A549 (cell line): ENCODE data around the gene DNAJC7. TPM values are rescaled to one million over a fixed set of nuclear protein-coding genes. Genes with fewer than 3 reads are reported as not detected.

Experiments used
- ATAC-seq, 2 experiments: fragments of 200-7000 bp in 1 of 2; fragments of >200 bp in 1 of 2; cut with Nextera tagmentation in 1 of 2; cut with Tn5 transposase in 1 of 2; 3 replicates each; pipeline versions ENCODE4 v1.8.0 to v1.9.1; 2018 to 2020; ENCODE audit warnings: mild to moderate bottlenecking in 1 of 2, moderate library complexity in 1 of 2
- CTCF ChIA-PET: fragments of 300-600 bp; sonication (Branson Sonifier 250); formaldehyde crosslinking; extraction: SDS; loops from one replicate; lab custom pipeline; 2021; ENCODE audit warnings: antibody characterized with exemption, inconsistent platforms; lab: Yijun Ruan, JAX
- POLR2A ChIA-PET: fragments of 350-600 bp; formaldehyde crosslinking; extraction: SDS; loops from one replicate; lab custom pipeline; 2021; ENCODE audit warnings: antibody characterized with exemption, inconsistent platforms; lab: Yijun Ruan, JAX
- DNase-seq, 2 experiments: peaks; one replicate each; pipeline versions ENCODE4 v3.0.0 to v3.0.0-alpha.2; 2011 to 2016; ENCODE audit warnings: low read depth in 1 of 2, low spot score in 1 of 2
- FAIRE-seq: peaks from 2 replicates; lab custom pipeline; 2011; peaks lifted over from hg19 to GRCh38; lab: Jason Lieb, UNC
- H3K27ac ChIP-seq, 2 experiments: fragments of >200 bp; sonication (Bioruptor Twin); formaldehyde crosslinking; 3 replicates each; pipeline ENCODE4 v1.5.1; 2016 to 2017
- H3K4me1 ChIP-seq: fragments of >200 bp; sonication (Bioruptor Twin); formaldehyde crosslinking; 3 replicates; pipeline ENCODE4 v1.6.1; 2016
- H3K4me2 ChIP-seq: fragments of >200 bp; sonication (Bioruptor Twin); formaldehyde crosslinking; 3 replicates; pipeline ENCODE4 v1.6.1; 2016
- H3K4me3 ChIP-seq: fragments of >200 bp; sonication (Bioruptor Twin); formaldehyde crosslinking; 3 replicates; pipeline ENCODE4 v1.5.1; 2016
- H3K9me3 ChIP-seq: fragments of >200 bp; sonication (Bioruptor Twin); formaldehyde crosslinking; 3 replicates; pipeline ENCODE4 v1.6.1; 2016
- ATOH8 ChIP-seq: fragments of 250-450 bp; sonication (Bioruptor Pico); IDR thresholded peaks from 2 replicates; pipeline ENCODE4 v1.5.0; 2020; ENCODE audit warnings: low read depth, mild to moderate bottlenecking, moderate library complexity
- CHD4 ChIP-seq: fragments of 200-600 bp; sonication (generic); IDR thresholded peaks from 2 replicates; pipeline ENCODE4 v1.6.1; 2016; ENCODE audit warnings: antibody characterized with exemption, mild to moderate bottlenecking, borderline replicate concordance
- E2F6 ChIP-seq: IDR thresholded peaks from 2 replicates; pipeline ENCODE4 v1.6.1; 2012; ENCODE audit warnings: low read depth, borderline replicate concordance
- EHF ChIP-seq: fragments of 250-450 bp; sonication (Bioruptor Pico); IDR thresholded peaks from 2 replicates; pipeline ENCODE4 v1.5.0; 2020; ENCODE audit warnings: mild to moderate bottlenecking
- EHMT2 ChIP-seq: fragments of 200-600 bp; sonication (generic); IDR thresholded peaks from 2 replicates; pipeline ENCODE4 v1.6.1; 2016; ENCODE audit warnings: antibody characterized with exemption, low read depth, mild to moderate bottlenecking, moderate library complexity
- ESRRA ChIP-seq: fragments of 150-350 bp; IDR thresholded peaks from 2 replicates; pipeline ENCODE4 v1.6.1; 2014; ENCODE audit warnings: mild to moderate bottlenecking, low read length, borderline replicate concordance
- FOSB ChIP-seq: fragments of 250-450 bp; sonication (Bioruptor Pico); IDR thresholded peaks from 2 replicates; pipeline ENCODE4 v1.5.0; 2020; ENCODE audit warnings: mild to moderate bottlenecking, moderate library complexity
- GATA3 ChIP-seq: IDR thresholded peaks from 2 replicates; pipeline ENCODE4 v1.6.1; 2012; ENCODE audit warnings: borderline replicate concordance
- HES2 ChIP-seq: fragments of >200 bp; sonication (Bioruptor Twin); formaldehyde crosslinking; IDR thresholded peaks from 2 replicates; pipeline ENCODE4 v1.6.1; 2016
- HMGXB4 ChIP-seq: fragments of 250-450 bp; sonication (Bioruptor Pico); IDR thresholded peaks from 2 replicates; pipeline ENCODE4 v1.5.0; 2021; ENCODE audit warnings: mild to moderate bottlenecking, moderate library complexity, borderline replicate concordance
- HOXB13 ChIP-seq: fragments of 250-450 bp; sonication (Bioruptor Pico); IDR thresholded peaks from 2 replicates; pipeline ENCODE4 v1.5.0; 2020; ENCODE audit warnings: low read depth, mild to moderate bottlenecking, moderate library complexity
- JUN ChIP-seq, 2 experiments: fragments of >200 bp; sonication (Bioruptor Twin); formaldehyde crosslinking; IDR thresholded peaks; 2 replicates in 1 of 2; 3 replicates in 1 of 2; pipeline ENCODE4 v1.6.1; 2016 to 2017
- KDM1A ChIP-seq: fragments of 200-600 bp; sonication (generic); IDR thresholded peaks from 2 replicates; pipeline ENCODE4 v1.6.1; 2016; ENCODE audit warnings: low read depth, mild to moderate bottlenecking
- MAFK ChIP-seq: fragments of 450-650 bp; IDR thresholded peaks from 2 replicates; pipeline ENCODE4 v1.6.1; 2014; ENCODE audit not compliant: partially characterized antibody
- MYC ChIP-seq: IDR thresholded peaks from 2 replicates; pipeline ENCODE4 v1.6.1; 2012; ENCODE audit warnings: mild to moderate bottlenecking, inconsistent platforms, low read length, improper control_type of control experiment, borderline replicate concordance
- PHF8 ChIP-seq: fragments of 200-600 bp; sonication (generic); IDR thresholded peaks from 2 replicates; pipeline ENCODE4 v1.6.1; 2016; ENCODE audit warnings: low read depth, mild to moderate bottlenecking, antibody characterized with exemption, moderate library complexity, borderline replicate concordance
- POLR2AphosphoS2 ChIP-seq: conservative IDR thresholded peaks from 2 replicates; pipeline ENCODE4 v1.6.1; 2012; ENCODE audit warnings: low read length, improper control_type of control experiment, inconsistent platforms
- RAD21 ChIP-seq, 2 experiments: fragments of >200 bp in 1 of 2; sonication (Bioruptor Twin) in 1 of 2; formaldehyde crosslinking in 1 of 2; IDR thresholded peaks in 1 of 2; conservative IDR thresholded peaks in 1 of 2; 2 replicates in 1 of 2; 3 replicates in 1 of 2; pipeline ENCODE4 v1.6.1; 2012 to 2018; ENCODE audit warnings: inconsistent platforms in 1 of 2
- RNF2 ChIP-seq: fragments of 200-600 bp; sonication (generic); IDR thresholded peaks from 2 replicates; pipeline ENCODE4 v1.6.1; 2016; ENCODE audit warnings: low read depth, mild to moderate bottlenecking, antibody characterized with exemption, moderate library complexity, borderline replicate concordance
- USF2 ChIP-seq: fragments of 450-650 bp; IDR thresholded peaks from 2 replicates; pipeline ENCODE4 v1.6.1; 2014; ENCODE audit warnings: antibody characterized with exemption
- ZFP36 ChIP-seq: fragments of 450-650 bp; IDR thresholded peaks from 2 replicates; pipeline ENCODE4 v1.6.1; 2014; ENCODE audit warnings: borderline replicate concordance; ENCODE audit not compliant: partially characterized antibody
- ZNF302 ChIP-seq: fragments of 250-450 bp; sonication (Bioruptor Pico); IDR thresholded peaks from 2 replicates; pipeline ENCODE4 v1.9.0; 2021; ENCODE audit warnings: inconsistent platforms, mild to moderate bottlenecking, moderate library complexity
- WGBS: methylation state at CpG from one replicate; pipeline ENCODE4 v1.1.6; 2017; ENCODE audit errors: missing lambda C conversion rate; 5-methylcytosine and 5-hydroxymethylcytosine counted together
- polyA plus RNA-seq, 4 experiments: library from polyadenylated mRNA; depleted of rRNA in 3 of 4; stranded (reverse); fragments of >200 nt; fragmentation: RNase III in 1 of 4; extraction: RNeasy Plus Mini Kit Qiagen cat#74134 plus additional on column Dnase treatment in 1 of 4; gene quantifications; 2 replicates in 3 of 4; 3 replicates in 1 of 4; pipeline ENCODE4 v1.2.3, GENCODE V29; 2011 to 2017
- TF ChIP-seq, protein P1 (sequence below): IDR thresholded peaks from 2 replicates; pipeline ENCODE4 v1.6.1; 2012
- TF ChIP-seq, protein P2 (sequence below): fragments of 150-350 bp; IDR thresholded peaks from 2 replicates; pipeline ENCODE4 v1.6.1; 2014; ENCODE audit warnings: low read depth, mild to moderate bottlenecking, low read length

DNAJC7 gene
- polyA plus RNA-seq, 2 of the 4 experiments (the other 2 are of a cell fraction): 95.3 to 148 TPM

GRCh38 chr17:42034059-42034458 is 16.8 kb upstream of the DNAJC7 start (continued):
- no peak for TF ChIP-seq HES2
- TF ChIP-seq, all 56 proteins: peak for 0

DNA sequence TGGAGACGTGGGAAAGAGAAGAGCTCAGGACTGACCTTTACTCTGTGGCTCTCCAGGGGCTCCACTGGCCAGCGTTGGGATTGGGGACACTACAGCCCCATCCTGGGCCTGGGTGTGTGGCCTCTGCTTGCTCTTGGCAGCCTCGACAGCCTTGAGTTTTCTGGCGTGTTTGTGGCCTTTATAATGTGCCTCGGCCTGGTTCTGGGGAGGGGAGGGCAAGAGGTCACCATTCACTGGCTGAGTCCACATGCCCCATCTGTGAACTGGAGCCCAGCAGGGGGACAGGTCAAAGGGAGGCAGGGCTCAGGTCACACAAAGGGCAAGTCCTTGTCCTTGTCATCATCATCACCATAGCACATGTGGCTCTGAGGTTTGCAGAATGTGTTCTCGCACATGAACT is 14.3 kb upstream of the DNAJC7 start:
- no peaks in the 10 kb centered on the region for H3K9me3 ChIP-seq
- H3K4me1 ChIP-seq: no peaks in the 10 kb centered on the region
- TF ChIP-seq RAD21 (conservative IDR thresholded peaks at IDR 0.05 in 1 of 2, IDR thresholded peaks at IDR 0.05 in 1 of 2) (no peak), JUN (IDR thresholded peaks at IDR 0.05) (no peak), HMGXB4 (CRISPR knock-in tag) (no peak), PHF8 (no peak), E2F6 (no peak), EHMT2 (no peak), ZFP36 (no peak), CHD4 (no peak), ESRRA (no peak), MAFK (no peak)
- TF ChIP-seq, protein P1, sequence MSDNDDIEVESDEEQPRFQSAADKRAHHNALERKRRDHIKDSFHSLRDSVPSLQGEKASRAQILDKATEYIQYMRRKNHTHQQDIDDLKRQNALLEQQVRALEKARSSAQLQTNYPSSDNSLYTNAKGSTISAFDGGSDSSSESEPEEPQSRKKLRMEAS: no peak
- TF ChIP-seq, protein P2, sequence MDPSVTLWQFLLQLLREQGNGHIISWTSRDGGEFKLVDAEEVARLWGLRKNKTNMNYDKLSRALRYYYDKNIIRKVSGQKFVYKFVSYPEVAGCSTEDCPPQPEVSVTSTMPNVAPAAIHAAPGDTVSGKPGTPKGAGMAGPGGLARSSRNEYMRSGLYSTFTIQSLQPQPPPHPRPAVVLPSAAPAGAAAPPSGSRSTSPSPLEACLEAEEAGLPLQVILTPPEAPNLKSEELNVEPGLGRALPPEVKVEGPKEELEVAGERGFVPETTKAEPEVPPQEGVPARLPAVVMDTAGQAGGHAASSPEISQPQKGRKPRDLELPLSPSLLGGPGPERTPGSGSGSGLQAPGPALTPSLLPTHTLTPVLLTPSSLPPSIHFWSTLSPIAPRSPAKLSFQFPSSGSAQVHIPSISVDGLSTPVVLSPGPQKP: no peak
- ChIA-PET POLR2A (interaction anchor here (1.7 kb wide), 1 partner anchor 14 kb away, joined by 9 read pairs; the partner anchor contains the start of gene DNAJC7), CTCF (interaction anchor here (0.7 to 22.6 kb wide), 9 partner anchors 9 to 282 kb away, joined by 3 to 658 read pairs (median 4); partner anchors contain the start of genes C17orf113, DHX58, DNAJC7 and HSPB9)
- ATAC-seq (no peak), FAIRE-seq (no peak), DNase-seq (no peak)
- WGBS: 67% methylated on average over 6 of the region's 6 CpGs
- no peak overlapping the region for H3K4me3 ChIP-seq
- H3K27ac ChIP-seq: no peak overlapping the region
- H3K4me2 ChIP-seq: no peak overlapping the region

DNA sequence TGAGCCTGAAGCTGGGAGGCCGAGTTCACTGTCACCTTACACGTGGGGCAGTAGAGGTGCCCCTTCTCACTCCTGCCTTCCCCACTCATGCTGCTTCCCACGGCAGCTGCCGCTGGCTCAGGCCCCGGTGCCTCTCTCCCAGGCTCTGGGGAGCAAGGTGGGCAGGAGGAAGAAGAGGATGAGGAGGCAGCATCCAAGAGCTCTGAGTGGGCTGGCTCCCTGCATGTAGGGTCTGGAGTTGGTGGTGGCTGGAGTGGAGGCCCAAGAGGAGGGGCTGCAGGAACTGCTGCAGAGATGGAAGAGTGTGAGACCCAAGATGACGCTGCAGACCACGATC is 11.5 kb upstream of the DNAJC7 start:
- Histone ChIP-seq H3K4me1 (peaks cover 18% of the 10 kb centered on the region), H3K9me3 (no peaks in the 10 kb centered on the region), H3K27ac (no peak overlapping the region), H3K4me3 (no peak overlapping the region), H3K4me2 (no peak overlapping the region)
- 65% methylated on average over 7 of the region's 7 CpGs for WGBS
- ChIA-PET POLR2A (interaction anchor here (1.2 kb wide), 1 partner anchor 11 kb away, joined by 7 read pairs; the partner anchor contains the start of gene DNAJC7), CTCF (interaction anchor here (1.0 to 22.6 kb wide), 10 partner anchors 7 to 166 kb away, joined by 3 to 658 read pairs (median 35); partner anchors contain the start of genes CNP, DHX58, DNAJC7 and GHDC)
- FAIRE-seq: no peak
- TF ChIP-seq JUN (IDR thresholded peaks at IDR 0.05) (no peak), HOXB13 (CRISPR knock-in tag) (no peak), ATOH8 (no peak), POLR2AphosphoS2 (no peak), KDM1A (no peak), E2F6 (no peak), ESRRA (no peak), MYC (no peak), RNF2 (no peak), GATA3 (no peak), FOSB (CRISPR knock-in tag) (no peak), ZNF302 (CRISPR knock-in tag) (no peak), EHF (no peak), USF2 (no peak)
- no peak for DNase-seq
- no peak for ATAC-seq
